ENCODE measurements around the gene MR1.
"Not testable (repeated sequence)": the region's sequence is repeated elsewhere in the genome, so short reads cannot be mapped to it uniquely, and the experiment has no call there.

The MR1 gene

GRCh38 chr1:181028615-181029014 lies 5.2 kb upstream of the MR1 start:
- in situ Hi-C loops (cut with HindIII; ENCODE audit: low sequenced_read_pairs), result no loop called here

- in situ Hi-C loops (cut with HindIII; ENCODE audit: low sequenced_read_pairs), result no loop called here
Observed at GRCh38 chr1:181032535-181032934, 1.2 kb upstream of the MR1 start.

- in situ Hi-C loops (cut with HindIII; ENCODE audit: low sequenced_read_pairs), result no loop called here
Observed at GRCh38 chr1:181033128-181033798, 520 bp upstream of the MR1 start.

- in situ Hi-C loops (cut with HindIII; ENCODE audit: low sequenced_read_pairs), result loop anchor here (5.0 kb wide), 3 partner anchors 33 to 112 kb away; no protein-coding TSS in a partner anchor
Observed at GRCh38 chr1:181035210-181035609, 1.4 kb downstream of the MR1 start.

GRCh38 chr1:181036107-181036836 lies 2.5 kb downstream of the MR1 start:
- in situ Hi-C loops (cut with HindIII; ENCODE audit: low sequenced_read_pairs), result loop anchor here (5.0 kb wide), 3 partner anchors 34 to 111 kb away; no protein-coding TSS in a partner anchor

GRCh38 chr1:181037386-181037785 lies 3.6 kb downstream of the MR1 start:
- in situ Hi-C loops (cut with HindIII; ENCODE audit: low sequenced_read_pairs), result loop anchor here (5.0 kb wide), 3 partner anchors 35 to 110 kb away; no protein-coding TSS in a partner anchor

- in situ Hi-C loops (cut with HindIII; ENCODE audit: low sequenced_read_pairs), result loop anchor here (5.0 kb wide), 3 partner anchors 36 to 109 kb away; no protein-coding TSS in a partner anchor
Observed at GRCh38 chr1:181038399-181038873, 4.7 kb downstream of the MR1 start.

- in situ Hi-C loops (cut with HindIII; ENCODE audit: low sequenced_read_pairs), result loop anchor here (5.0 kb wide), 1 partner anchor 127 kb away; no protein-coding TSS in a partner anchor
Observed at GRCh38 chr1:181040284-181040865, 6.6 kb downstream of the MR1 start.

- in situ Hi-C loops (cut with HindIII; ENCODE audit: low sequenced_read_pairs), result loop anchor here (5.0 kb wide), 1 partner anchor 124 kb away; no protein-coding TSS in a partner anchor
Observed at GRCh38 chr1:181043025-181043888, 9.5 kb downstream of the MR1 start.

- in situ Hi-C loops (cut with HindIII; ENCODE audit: low sequenced_read_pairs), result loop anchor here (5.0 kb wide), 1 partner anchor 123 kb away; no protein-coding TSS in a partner anchor
Observed at GRCh38 chr1:181044449-181044966, 10.7 kb downstream of the MR1 start.

- in situ Hi-C loops (cut with HindIII; ENCODE audit: low sequenced_read_pairs), result not testable (repeated sequence)
Observed at GRCh38 chr1:181045946-181046345, 12.2 kb downstream of the MR1 start.

GRCh38 chr1:181049378-181049777 lies 15.6 kb downstream of the MR1 start:
- in situ Hi-C loops (cut with HindIII; ENCODE audit: low sequenced_read_pairs), result no loop called here

GRCh38 chr1:181050922-181051321 lies 17.1 kb downstream of the MR1 start:
- in situ Hi-C loops (cut with HindIII; ENCODE audit: low sequenced_read_pairs), result no loop called here

- in situ Hi-C loops (cut with HindIII; ENCODE audit: low sequenced_read_pairs), result no loop called here
Observed at GRCh38 chr1:181056560-181056959, 22.8 kb downstream of the MR1 start.

- in situ Hi-C loops (cut with HindIII; ENCODE audit: low sequenced_read_pairs), result no loop called here
Observed at GRCh38 chr1:181057079-181057478, 23.3 kb downstream of the MR1 start.

- in situ Hi-C loops (cut with HindIII; ENCODE audit: low sequenced_read_pairs), result no loop called here
Observed at GRCh38 chr1:181059435-181059834, 25.7 kb downstream of the MR1 start.

- in situ Hi-C loops (cut with HindIII; ENCODE audit: low sequenced_read_pairs), result no loop called here
Observed at GRCh38 chr1:181060066-181060465, 26.3 kb downstream of the MR1 start.

- in situ Hi-C loops (cut with HindIII; ENCODE audit: low sequenced_read_pairs), result not testable (repeated sequence)
Observed at GRCh38 chr1:181060947-181061346, 27.2 kb downstream of the MR1 start.

GRCh38 chr1:181061487-181061886 lies 27.7 kb downstream of the MR1 start:
- in situ Hi-C loops (cut with HindIII; ENCODE audit: low sequenced_read_pairs), result no loop called here

Measured in endothelial cell of hepatic sinusoid (primary cell).